GM10248 (cell line): ENCODE measurements around the gene FOXP3.

Experiments
- CTCF ChIA-PET: fragments of 300-600 bp; sonication (Branson Sonifier 250); formaldehyde crosslinking; extraction: SDS; loops from one replicate; lab custom pipeline; 2021; ENCODE audit warnings: antibody characterized with exemption; lab: Yijun Ruan, JAX
- POLR2A ChIA-PET: fragments of 350-650 bp; sonication (Branson Sonifier 250); formaldehyde crosslinking; extraction: SDS; loops from one replicate; lab custom pipeline; 2020; ENCODE audit warnings: antibody characterized with exemption; lab: Yijun Ruan, JAX
- DNase-seq: peaks from one replicate; pipeline ENCODE4 v3.0.0; 2012; ENCODE audit errors: extremely low spot score
- CTCF ChIP-seq: IDR thresholded peaks from 2 replicates; pipeline ENCODE4 v1.5.1; 2012; ENCODE audit warnings: mild to moderate bottlenecking, low read depth; ENCODE audit errors: extremely low read depth, missing control alignments, control extremely low read depth

Gene FOXP3

GRCh38 chrX:49247916-49248811, 16.3 kb downstream of the FOXP3 start:
- CTCF ChIA-PET, result interaction anchor here (1.0 kb wide), 1 partner anchor 19 kb away, joined by 3 read pairs; no protein-coding TSS in a partner anchor
- POLR2A ChIA-PET, result interaction anchor here (0.6 kb wide), 1 partner anchor 10 kb away, joined by 5 read pairs; no protein-coding TSS in a partner anchor
- no peak for DNase-seq
- TF ChIP-seq CTCF, result no peak

GRCh38 chrX:49247346-49247745, 17.2 kb downstream of the FOXP3 start:
- CTCF ChIA-PET, result interaction anchor here (1.0 kb wide), 1 partner anchor 18 kb away, joined by 3 read pairs; no protein-coding TSS in a partner anchor
- DNase-seq, result no peak
- no peak for TF ChIP-seq CTCF
- POLR2A ChIA-PET, result no interaction called here

- no peak for TF ChIP-seq CTCF
- DNase-seq, result no peak
- ChIA-PET POLR2A (no interaction called here), CTCF (no interaction called here)
These were observed 18.0 kb downstream of the FOXP3 start for GRCh38 chrX:49246541-49246940.

GRCh38 chrX:49244207-49244606, 20.3 kb downstream of the FOXP3 start:
- TF ChIP-seq CTCF, result no peak
- POLR2A ChIA-PET, result no interaction called here

GRCh38 chrX:49243166-49243565, 21.3 kb downstream of the FOXP3 start:
- DNase-seq, result no peak
- CTCF ChIA-PET, result no interaction called here
- POLR2A ChIA-PET, result no interaction called here
- no peak for TF ChIP-seq CTCF

More at GRCh38 chrX:49244207-49244606, 20.3 kb downstream of the FOXP3 start:
- CTCF ChIA-PET, result no interaction called here
- no peak for DNase-seq

- ChIA-PET POLR2A (no interaction called here), CTCF (no interaction called here)
- TF ChIP-seq CTCF, result no peak
- no peak for DNase-seq
These were observed 21.9 kb downstream of the FOXP3 start for GRCh38 chrX:49242545-49243066.
